Mammary epithelial cell (primary cell): Measurements from ENCODE around the gene MMEL1.

Experiments used
- CTCF ChIP-seq, 2 donors: IDR thresholded peaks in 1 of 2; conservative IDR thresholded peaks in 1 of 2; 2 replicates each; pipeline ENCODE4 v1.5.1; 2011 to 2012; ENCODE audit warnings: inconsistent platforms in 2 of 2, low read length in 2 of 2, mild to moderate bottlenecking in 2 of 2, control low read depth in 1 of 2, low read depth in 1 of 2; ENCODE audit not compliant: insufficient read depth in 1 of 2; ENCODE audit errors: extremely low read depth in 1 of 2
- EZH2 ChIP-seq: IDR thresholded peaks from 2 replicates; pipeline ENCODE4 v1.6.1; 2012; ENCODE audit warnings: low read length, inconsistent platforms, borderline replicate concordance

GRCh38 chr1:2594641-2595131 is 38.1 kb downstream of the MMEL1 start:
- TF ChIP-seq CTCF (conservative IDR thresholded peaks at IDR 0.05 in 1 of 2, IDR thresholded peaks at IDR 0.05 in 1 of 2; ENCODE audit: extremely low read depth in 1 of 2, insufficient read depth in 1 of 2, low read depth in 1 of 2, low read length in 2 of 2) (no peak), EZH2 (no peak)
